GM23338 (cell line): ENCODE data around the gene PSPC1. TPM values are rescaled to one million over a fixed set of nuclear protein-coding genes. Genes with fewer than 3 reads are reported as not detected.
"Not testable (repeated sequence)": the region's sequence is repeated elsewhere in the genome, so short reads cannot be mapped to it uniquely, and the experiment has no call there.

Source experiments
- ATAC-seq: fragments of 200-7000 bp; cut with Tn5 transposase; 3 replicates; pipeline ENCODE4 v1.9.1; 2020
- DNase-seq: peaks from one replicate; pipeline ENCODE4 v3.0.0-alpha.2; 2015; ENCODE audit warnings: low spot score
- H2AFZ ChIP-seq: fragments of 200-600 bp; sonication (generic); 2 replicates; pipeline ENCODE4 v1.8.0; 2016; ENCODE audit warnings: antibody characterized with exemption, mild to moderate bottlenecking, moderate library complexity
- H3F3A ChIP-seq: fragments of 200-600 bp; sonication (generic); replicated peaks from 2 replicates; pipeline ENCODE4 v1.8.0; 2017; ENCODE audit warnings: antibody characterized with exemption, mixed run types, low read depth
- H3K27ac ChIP-seq: fragments of 200-600 bp; sonication (generic); 2 replicates; pipeline ENCODE4 v1.6.1; 2016; ENCODE audit warnings: low read depth
- H3K27me3 ChIP-seq: fragments of 200-600 bp; sonication (generic); 2 replicates; pipeline ENCODE4 v1.8.0; 2016; ENCODE audit warnings: mild to moderate bottlenecking, mixed run types, moderate library complexity; ENCODE audit not compliant: insufficient read depth
- H3K36me3 ChIP-seq: fragments of 200-600 bp; sonication (generic); 2 replicates; pipeline ENCODE4 v1.8.0; 2016; ENCODE audit warnings: mild to moderate bottlenecking; ENCODE audit not compliant: insufficient read depth
- H3K4me1 ChIP-seq: fragments of 200-600 bp; sonication (generic); 2 replicates; pipeline ENCODE4 v1.8.0; 2016; ENCODE audit warnings: mild to moderate bottlenecking, moderate library complexity; ENCODE audit not compliant: insufficient read depth
- H3K4me2 ChIP-seq: fragments of 200-600 bp; sonication (generic); 2 replicates; pipeline ENCODE4 v1.7.1; 2017; ENCODE audit warnings: mixed run types
- H3K4me3 ChIP-seq: fragments of 200-600 bp; sonication (generic); 2 replicates; pipeline ENCODE4 v1.6.1; 2016; ENCODE audit warnings: mixed run types
- H3K79me2 ChIP-seq: fragments of 200-600 bp; sonication (generic); replicated peaks from 2 replicates; pipeline ENCODE4 v1.8.0; 2017; ENCODE audit warnings: mild to moderate bottlenecking; ENCODE audit not compliant: insufficient read depth
- H3K9me2 ChIP-seq: fragments of 200-600 bp; sonication (generic); 2 replicates; pipeline ENCODE4 v1.8.0; 2017; ENCODE audit not compliant: insufficient read depth
- H4K20me1 ChIP-seq: fragments of 200-600 bp; sonication (generic); replicated peaks from 2 replicates; pipeline ENCODE4 v1.8.0; 2017; ENCODE audit warnings: mild to moderate bottlenecking; ENCODE audit not compliant: insufficient read depth
- H3K27ac Mint-ChIP-seq: 2 replicates; pipeline ENCODE4 v1.8.0; 2020; ENCODE audit warnings: inconsistent platforms, mild to moderate bottlenecking, moderate library complexity, mixed read lengths
- H3K27me3 Mint-ChIP-seq: 3 replicates; pipeline ENCODE4 v1.8.0; 2022; ENCODE audit warnings: low read depth, mild to moderate bottlenecking, moderate library complexity, mixed read lengths, inconsistent platforms; ENCODE audit not compliant: insufficient read depth, poor library complexity
- H3K36me3 Mint-ChIP-seq: 3 replicates; pipeline ENCODE4 v1.8.0; 2021; ENCODE audit warnings: low read depth, mild to moderate bottlenecking, inconsistent platforms, moderate library complexity, mixed read lengths
- H3K4me1 Mint-ChIP-seq: 3 replicates; pipeline ENCODE4 v1.8.0; 2020; ENCODE audit warnings: mild to moderate bottlenecking, inconsistent platforms, mixed read lengths
- H3K4me3 Mint-ChIP-seq: 3 replicates; pipeline ENCODE4 v1.8.0; 2021; ENCODE audit warnings: moderate library complexity, mild to moderate bottlenecking, inconsistent platforms, mixed read lengths
- H3K9me3 Mint-ChIP-seq: 3 replicates; pipeline ENCODE4 v1.8.0; 2020; ENCODE audit warnings: moderate library complexity, mild to moderate bottlenecking, inconsistent platforms, mixed read lengths
- CREB1 ChIP-seq: fragments of 250-450 bp; sonication (Bioruptor Pico); IDR thresholded peaks from 2 replicates; pipeline ENCODE4 v1.5.0; 2020; ENCODE audit warnings: low read depth, mild to moderate bottlenecking, moderate library complexity
- EZH2 ChIP-seq: fragments of 200-600 bp; sonication (generic); IDR thresholded peaks from one replicate; pipeline ENCODE4 v1.8.0; 2017; ENCODE audit warnings: antibody characterized with exemption, mild to moderate bottlenecking, low read depth; ENCODE audit not compliant: unreplicated experiment
- NANOG ChIP-seq: IDR thresholded peaks from 2 replicates; pipeline ENCODE4 v1.6.1; 2016; ENCODE audit warnings: antibody characterized with exemption, borderline replicate concordance
- POLR2AphosphoS5 ChIP-seq: IDR thresholded peaks from 2 replicates; pipeline ENCODE4 v1.6.1; 2016; ENCODE audit warnings: antibody characterized with exemption, low read depth
- STAT1 ChIP-seq: IDR thresholded peaks from one replicate; pipeline ENCODE4 v1.6.1; 2016; ENCODE audit warnings: antibody characterized with exemption; ENCODE audit not compliant: unreplicated experiment
- ZNF114 ChIP-seq: fragments of 250-450 bp; sonication (Bioruptor Pico); IDR thresholded peaks from 2 replicates; pipeline ENCODE4 v1.5.0; 2020; ENCODE audit warnings: mild to moderate bottlenecking, moderate library complexity
- long read RNA-seq: library from polyadenylated mRNA; unstranded; transcript quantifications from one replicate; pipeline ENCODE4 v2.0.0, GENCODE V29; 2020; ENCODE audit not compliant: unreplicated experiment
- polyA plus RNA-seq: library from polyadenylated mRNA; unstranded; fragments of >200 nt; fragmentation: Nextera tagmentation; extraction: Ambion mirVana; gene quantifications from 2 replicates; pipeline ENCODE4 v1.2.1, GENCODE V29; 2016
- total RNA-seq: library from RNA; depleted of rRNA; stranded (reverse); fragments of >200 nt; shearing (Covaris generic); gene quantifications from 2 replicates; pipeline ENCODE4 v1.2.3, GENCODE V29; 2014; rRNA removed
- TF ChIP-seq, protein P1 (sequence below): IDR thresholded peaks from 2 replicates; pipeline ENCODE4 v1.6.1; 2016; ENCODE audit warnings: antibody characterized with exemption
- TF ChIP-seq, protein P2 (sequence below): IDR thresholded peaks from one replicate; pipeline ENCODE4 v1.6.1; 2018; ENCODE audit warnings: antibody characterized with exemption; ENCODE audit not compliant: unreplicated experiment

Gene PSPC1, protein sequence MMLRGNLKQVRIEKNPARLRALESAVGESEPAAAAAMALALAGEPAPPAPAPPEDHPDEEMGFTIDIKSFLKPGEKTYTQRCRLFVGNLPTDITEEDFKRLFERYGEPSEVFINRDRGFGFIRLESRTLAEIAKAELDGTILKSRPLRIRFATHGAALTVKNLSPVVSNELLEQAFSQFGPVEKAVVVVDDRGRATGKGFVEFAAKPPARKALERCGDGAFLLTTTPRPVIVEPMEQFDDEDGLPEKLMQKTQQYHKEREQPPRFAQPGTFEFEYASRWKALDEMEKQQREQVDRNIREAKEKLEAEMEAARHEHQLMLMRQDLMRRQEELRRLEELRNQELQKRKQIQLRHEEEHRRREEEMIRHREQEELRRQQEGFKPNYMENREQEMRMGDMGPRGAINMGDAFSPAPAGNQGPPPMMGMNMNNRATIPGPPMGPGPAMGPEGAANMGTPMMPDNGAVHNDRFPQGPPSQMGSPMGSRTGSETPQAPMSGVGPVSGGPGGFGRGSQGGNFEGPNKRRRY
- total RNA-seq (71.6 and 80.2 TPM in 2 replicates), polyA plus RNA-seq (38.2 and 38.3 TPM in 2 replicates)
- long read RNA-seq, transcript PSPC1-201 (9 exons, 2,407 nt) = major isoform, 51 of 70 reads
- long read RNA-seq, transcript PSPC1-203 (8 exons, 1,647 nt) = minor isoform, 5 of 70 reads
- long read RNA-seq, partial matches to known transcripts = 9 of 70 reads
- long read RNA-seq, other reads (novel, unspliced or antisense) = 3 of 70 reads

DNA sequence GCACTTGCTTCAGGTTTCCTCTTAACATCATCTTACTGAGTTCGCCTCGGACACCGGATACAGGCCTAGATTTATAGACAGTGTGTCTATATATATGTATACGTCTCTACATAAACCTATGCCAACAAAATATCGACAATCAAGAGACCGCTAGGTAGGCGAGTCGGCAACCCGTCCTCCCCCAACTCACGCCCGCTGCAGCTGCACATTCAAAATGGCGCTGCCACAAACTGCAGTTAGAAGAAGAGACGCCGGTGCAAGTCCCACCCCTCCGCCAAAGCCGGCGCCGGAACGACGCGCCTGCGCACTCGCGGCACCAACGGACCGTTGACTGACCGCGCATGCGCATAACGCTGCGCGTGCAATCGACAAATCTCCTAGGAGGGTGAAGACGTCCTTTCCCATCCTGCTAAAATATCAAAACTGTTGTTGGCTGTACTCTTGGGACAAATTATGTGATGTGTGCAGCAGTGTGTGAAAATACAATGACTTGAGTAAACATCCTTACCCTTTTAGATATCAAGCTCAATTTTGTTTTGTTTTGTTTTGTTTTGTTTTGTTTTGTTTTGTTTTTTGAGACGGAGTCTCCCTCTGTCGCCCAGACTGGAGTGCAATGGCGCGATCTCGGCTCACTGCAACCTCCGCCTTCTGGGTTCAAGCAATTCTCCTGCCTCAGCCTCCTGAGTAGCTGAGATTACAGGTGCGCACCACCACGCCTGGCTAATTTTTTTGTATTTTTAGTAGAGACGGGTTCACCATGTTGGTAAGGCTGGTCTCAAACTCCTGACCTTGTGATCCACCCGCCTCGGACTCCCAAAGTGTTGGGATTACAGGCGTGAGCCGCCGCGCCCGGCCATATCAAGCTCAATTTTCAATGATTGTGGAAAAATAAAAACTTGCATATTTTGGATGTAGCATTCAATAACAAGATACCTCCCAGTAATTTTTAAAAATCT lies at the start of gene PSPC1:
PSPC1 (minus strand) TSS at position 219 of the 956 bp plus-strand sequence; CDS start at position 31, 188 bp downstream.
- H3K36me3 ChIP-seq, H3K4me1 ChIP-seq, H3F3A ChIP-seq, H3K9me2 ChIP-seq, H4K20me1 ChIP-seq, H3K4me1 Mint-ChIP-seq, H3K27me3 ChIP-seq: not testable (repeated sequence)
- DNase-seq = peak; percentile 96
- peaks cover 25% of the 10 kb centered on the region for H3K79me2 ChIP-seq
- peak within 1 kb of the TSS; percentile 98 for H3K27ac Mint-ChIP-seq
- peak within 1 kb of the TSS; percentile 98 for H3K4me3 Mint-ChIP-seq
- H3K4me2 ChIP-seq = peak within 1 kb of the TSS; percentile 89
- H3K36me3 Mint-ChIP-seq = peaks cover 22% of the 10 kb centered on the region
- H3K9me3 Mint-ChIP-seq = peaks cover 17% of the 10 kb centered on the region
- H3K4me3 ChIP-seq = peak within 1 kb of the TSS; percentile 99
- peak within 1 kb of the TSS; percentile 92 for H3K27ac ChIP-seq
- peaks cover 22% of the 10 kb centered on the region for H3K27me3 Mint-ChIP-seq
- H2AFZ ChIP-seq = peak within 1 kb of the TSS; percentile 12; the same call in 1 of the 2 replicates
- peak; percentile 89 for TF ChIP-seq POLR2AphosphoS5
- peak; percentile 91 for ATAC-seq

DNA sequence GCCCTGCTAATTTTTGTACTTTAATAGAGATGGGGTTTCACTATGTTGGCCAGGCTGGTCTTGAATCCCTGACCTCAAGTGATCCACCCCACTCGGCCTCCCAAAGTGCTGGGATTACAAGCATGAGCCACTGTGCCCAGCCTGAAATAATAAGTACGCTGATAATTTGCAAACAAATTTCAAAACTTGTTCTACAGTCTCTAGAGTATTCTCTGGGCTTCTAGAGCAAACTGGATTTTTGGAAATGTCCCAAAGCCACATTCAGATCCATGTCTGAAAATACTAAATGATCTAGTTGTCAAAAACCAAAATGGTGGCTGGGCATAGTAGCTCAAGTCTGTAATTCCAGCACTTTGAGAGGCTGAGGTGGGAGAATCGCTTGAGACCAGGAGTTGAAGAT lies 39.9 kb upstream of the PSPC1 start:
- H3K4me3 ChIP-seq = no peak overlapping the region
- H3K79me2 ChIP-seq = no peaks in the 10 kb centered on the region
- H2AFZ ChIP-seq = no peak overlapping the region
- H3K4me1 Mint-ChIP-seq = peaks cover 8% of the 10 kb centered on the region; the same call in 2 of the 3 replicates
- H3K9me2 ChIP-seq = no peaks in the 10 kb centered on the region
- no peak overlapping the region for H3K27ac Mint-ChIP-seq
- ATAC-seq (no peak), DNase-seq (no peak)
- no peaks in the 10 kb centered on the region for H3K27me3 ChIP-seq
- peaks cover 50% of the 10 kb centered on the region for H3K36me3 Mint-ChIP-seq
- H3K36me3 ChIP-seq = no peaks in the 10 kb centered on the region
- H3K27me3 Mint-ChIP-seq = no peaks in the 10 kb centered on the region
- H3K27ac ChIP-seq = no peak overlapping the region; the same call in 1 of the 2 replicates
- H3K9me3 Mint-ChIP-seq = peaks cover 9% of the 10 kb centered on the region; the same call in 2 of the 3 replicates
- peaks cover 4% of the 10 kb centered on the region; the same call in 1 of the 2 replicates for H4K20me1 ChIP-seq
- 0 out of 2 replicates have a peak, but pooled peaks cover 4% of the 10 kb centered on the region for H3F3A ChIP-seq
- no peak overlapping the region for H3K4me2 ChIP-seq
- no peak overlapping the region for H3K4me3 Mint-ChIP-seq
- H3K4me1 ChIP-seq = no peaks in the 10 kb centered on the region
- TF ChIP-seq STAT1 = no peak
- TF ChIP-seq, protein P1, sequence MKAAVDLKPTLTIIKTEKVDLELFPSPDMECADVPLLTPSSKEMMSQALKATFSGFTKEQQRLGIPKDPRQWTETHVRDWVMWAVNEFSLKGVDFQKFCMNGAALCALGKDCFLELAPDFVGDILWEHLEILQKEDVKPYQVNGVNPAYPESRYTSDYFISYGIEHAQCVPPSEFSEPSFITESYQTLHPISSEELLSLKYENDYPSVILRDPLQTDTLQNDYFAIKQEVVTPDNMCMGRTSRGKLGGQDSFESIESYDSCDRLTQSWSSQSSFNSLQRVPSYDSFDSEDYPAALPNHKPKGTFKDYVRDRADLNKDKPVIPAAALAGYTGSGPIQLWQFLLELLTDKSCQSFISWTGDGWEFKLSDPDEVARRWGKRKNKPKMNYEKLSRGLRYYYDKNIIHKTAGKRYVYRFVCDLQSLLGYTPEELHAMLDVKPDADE = no peak
- TF ChIP-seq POLR2AphosphoS5 = no peak
- no peak for TF ChIP-seq NANOG
- TF ChIP-seq EZH2 = no peak
- TF ChIP-seq ZNF114 (CRISPR knock-in tag) = no peak
- TF ChIP-seq, protein P2, sequence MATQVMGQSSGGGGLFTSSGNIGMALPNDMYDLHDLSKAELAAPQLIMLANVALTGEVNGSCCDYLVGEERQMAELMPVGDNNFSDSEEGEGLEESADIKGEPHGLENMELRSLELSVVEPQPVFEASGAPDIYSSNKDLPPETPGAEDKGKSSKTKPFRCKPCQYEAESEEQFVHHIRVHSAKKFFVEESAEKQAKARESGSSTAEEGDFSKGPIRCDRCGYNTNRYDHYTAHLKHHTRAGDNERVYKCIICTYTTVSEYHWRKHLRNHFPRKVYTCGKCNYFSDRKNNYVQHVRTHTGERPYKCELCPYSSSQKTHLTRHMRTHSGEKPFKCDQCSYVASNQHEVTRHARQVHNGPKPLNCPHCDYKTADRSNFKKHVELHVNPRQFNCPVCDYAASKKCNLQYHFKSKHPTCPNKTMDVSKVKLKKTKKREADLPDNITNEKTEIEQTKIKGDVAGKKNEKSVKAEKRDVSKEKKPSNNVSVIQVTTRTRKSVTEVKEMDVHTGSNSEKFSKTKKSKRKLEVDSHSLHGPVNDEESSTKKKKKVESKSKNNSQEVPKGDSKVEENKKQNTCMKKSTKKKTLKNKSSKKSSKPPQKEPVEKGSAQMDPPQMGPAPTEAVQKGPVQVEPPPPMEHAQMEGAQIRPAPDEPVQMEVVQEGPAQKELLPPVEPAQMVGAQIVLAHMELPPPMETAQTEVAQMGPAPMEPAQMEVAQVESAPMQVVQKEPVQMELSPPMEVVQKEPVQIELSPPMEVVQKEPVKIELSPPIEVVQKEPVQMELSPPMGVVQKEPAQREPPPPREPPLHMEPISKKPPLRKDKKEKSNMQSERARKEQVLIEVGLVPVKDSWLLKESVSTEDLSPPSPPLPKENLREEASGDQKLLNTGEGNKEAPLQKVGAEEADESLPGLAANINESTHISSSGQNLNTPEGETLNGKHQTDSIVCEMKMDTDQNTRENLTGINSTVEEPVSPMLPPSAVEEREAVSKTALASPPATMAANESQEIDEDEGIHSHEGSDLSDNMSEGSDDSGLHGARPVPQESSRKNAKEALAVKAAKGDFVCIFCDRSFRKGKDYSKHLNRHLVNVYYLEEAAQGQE = no peak
- no peak for TF ChIP-seq CREB1 (CRISPR knock-in tag)
